Nephron (organoid): ENCODE results near the gene SETD2.

ENCODE experiments used
- H3K27ac Mint-ChIP-seq, 3 experiments: 2 replicates each; pipeline ENCODE4 v1.8.0; 2020; ENCODE audit warnings: mixed read lengths in 3 of 3, mild to moderate bottlenecking in 2 of 3, moderate library complexity in 1 of 3
- H3K27me3 Mint-ChIP-seq: 2 replicates; pipeline ENCODE4 v1.8.0; 2021; ENCODE audit warnings: low read depth, mild to moderate bottlenecking, moderate library complexity, mixed read lengths
- H3K36me3 Mint-ChIP-seq: 2 replicates; pipeline ENCODE4 v1.8.0; 2020; ENCODE audit warnings: low read depth, mixed read lengths
- H3K4me1 Mint-ChIP-seq: 2 replicates; pipeline ENCODE4 v1.8.0; 2020; ENCODE audit warnings: mixed read lengths
- H3K4me3 Mint-ChIP-seq, 3 experiments: 2 replicates each; pipeline ENCODE4 v1.8.0; 2020; ENCODE audit warnings: mild to moderate bottlenecking in 3 of 3, mixed read lengths in 3 of 3, moderate library complexity in 2 of 3
- H3K9me3 Mint-ChIP-seq: 2 replicates; pipeline ENCODE4 v1.8.0; 2020; ENCODE audit warnings: mixed read lengths
- CTCF ChIP-seq, 3 experiments: fragments of 200-600 bp; sonication (generic); IDR thresholded peaks; one replicate each; pipeline ENCODE4 v1.5.0; 2021; ENCODE audit warnings: antibody characterized with exemption in 3 of 3; ENCODE audit not compliant: unreplicated experiment in 3 of 3

SETD2 gene

GRCh38 chr3:46987319-46987742 is 176.6 kb downstream of the SETD2 start:
- no peak for TF ChIP-seq CTCF (IDR thresholded peaks at IDR 0.05; ENCODE audit: unreplicated experiment in 3 of 3)
- Mint-ChIP-seq H3K27me3 (peaks cover 5% of the 10 kb centered on the region), H3K4me3 (no peak overlapping the region)

GRCh38 chr3:46986782-46987310 is 177.1 kb downstream of the SETD2 start:
- TF ChIP-seq CTCF (IDR thresholded peaks at IDR 0.05; ENCODE audit: unreplicated experiment in 3 of 3) = no peak
- Mint-ChIP-seq H3K4me3 (no peak overlapping the region), H3K27me3 (peaks cover 5% of the 10 kb centered on the region), H3K4me1 (peaks cover 6% of the 10 kb centered on the region), H3K36me3 (no peaks in the 10 kb centered on the region), H3K9me3 (no peaks in the 10 kb centered on the region), H3K27ac (no peak overlapping the region)

More at GRCh38 chr3:46987319-46987742, 176.6 kb downstream of the SETD2 start:
- Mint-ChIP-seq H3K9me3 (no peaks in the 10 kb centered on the region), H3K4me1 (peaks cover 6% of the 10 kb centered on the region), H3K27ac (no peak overlapping the region), H3K36me3 (no peaks in the 10 kb centered on the region)

GRCh38 chr3:46986055-46986730 is 177.7 kb downstream of the SETD2 start:
- no peak for TF ChIP-seq CTCF (IDR thresholded peaks at IDR 0.05; ENCODE audit: unreplicated experiment in 3 of 3)
- H3K36me3 Mint-ChIP-seq = no peaks in the 10 kb centered on the region
- no peaks in the 10 kb centered on the region for H3K9me3 Mint-ChIP-seq
- peaks cover 6% of the 10 kb centered on the region for H3K4me1 Mint-ChIP-seq
- peaks cover 5% of the 10 kb centered on the region for H3K27me3 Mint-ChIP-seq
- H3K27ac Mint-ChIP-seq = no peak overlapping the region
- no peak overlapping the region for H3K4me3 Mint-ChIP-seq

- Mint-ChIP-seq H3K4me3 (no peak overlapping the region), H3K27me3 (peaks cover 3% of the 10 kb centered on the region), H3K9me3 (no peaks in the 10 kb centered on the region), H3K4me1 (peaks cover 6% of the 10 kb centered on the region), H3K27ac (no peak overlapping the region), H3K36me3 (no peaks in the 10 kb centered on the region)
- no peak for TF ChIP-seq CTCF (IDR thresholded peaks at IDR 0.05; ENCODE audit: unreplicated experiment in 3 of 3)
Measured at GRCh38 chr3:46985588-46985987, 178.3 kb downstream of the SETD2 start.

GRCh38 chr3:46984591-46985459 is 179.1 kb downstream of the SETD2 start:
- Mint-ChIP-seq H3K27me3 (peaks cover 4% of the 10 kb centered on the region), H3K36me3 (no peaks in the 10 kb centered on the region), H3K4me3 (no peak overlapping the region), H3K4me1 (peaks cover 6% of the 10 kb centered on the region), H3K9me3 (no peaks in the 10 kb centered on the region), H3K27ac (no peak overlapping the region)
- no peak for TF ChIP-seq CTCF (IDR thresholded peaks at IDR 0.05; ENCODE audit: unreplicated experiment in 3 of 3)
